Trophoblast cell (in vitro differentiated cells and primary cell): ENCODE measurements around the gene MRPS17.
A peak's percentile ranks its signal among the peaks of the same experiment; 100 is the strongest.

Experiments
- DNase-seq, 2 donors: peaks; one replicate each; pipeline ENCODE4 v3.0.0-alpha.2; 2016
- H2AFZ ChIP-seq: 2 replicates; pipeline ENCODE4 v1.6.1; 2013; ENCODE audit warnings: low read length, moderate library complexity, mild to moderate bottlenecking; ENCODE audit not compliant: insufficient read depth, poor library complexity
- H2AK5ac ChIP-seq: 2 replicates; pipeline ENCODE4 v1.6.1; 2013; ENCODE audit warnings: mild to moderate bottlenecking, low read length
- H2BK120ac ChIP-seq: 2 replicates; pipeline ENCODE4 v1.6.1; 2013; ENCODE audit warnings: low read length, mild to moderate bottlenecking, moderate library complexity; ENCODE audit not compliant: insufficient read depth, poor library complexity
- H2BK12ac ChIP-seq: 2 replicates; pipeline ENCODE4 v1.6.1; 2013; ENCODE audit warnings: mild to moderate bottlenecking, low read length, moderate library complexity
- H2BK5ac ChIP-seq: 2 replicates; pipeline ENCODE4 v1.6.1; 2013; ENCODE audit warnings: low read length, low read depth, moderate library complexity, mild to moderate bottlenecking; ENCODE audit not compliant: poor library complexity
- H3K14ac ChIP-seq: 2 replicates; pipeline ENCODE4 v1.6.1; 2013; ENCODE audit warnings: mild to moderate bottlenecking, low read length
- H3K18ac ChIP-seq: 2 replicates; pipeline ENCODE4 v1.6.1; 2013; ENCODE audit warnings: mild to moderate bottlenecking, low read length
- H3K23ac ChIP-seq: 2 replicates; pipeline ENCODE4 v1.6.1; 2013; ENCODE audit warnings: low read length
- H3K27ac ChIP-seq: 2 replicates; pipeline ENCODE4 v1.5.1; 2013; ENCODE audit warnings: low read depth, mild to moderate bottlenecking, inconsistent platforms, low read length, moderate library complexity
- H3K27me3 ChIP-seq: 2 replicates; pipeline ENCODE4 v1.6.1; 2013; ENCODE audit warnings: inconsistent platforms, mild to moderate bottlenecking, low read length, moderate library complexity; ENCODE audit not compliant: insufficient read depth
- H3K36me3 ChIP-seq, 2 experiments: 1 replicate in 1 of 2; 2 replicates in 1 of 2; pipeline ENCODE4 v1.6.1; 2013; ENCODE audit warnings: low read length in 2 of 2, mild to moderate bottlenecking in 2 of 2, moderate library complexity in 1 of 2; ENCODE audit not compliant: insufficient read depth in 2 of 2, control insufficient read depth in 1 of 2
- H3K4ac ChIP-seq: 2 replicates; pipeline ENCODE4 v1.6.1; 2013; ENCODE audit warnings: low read depth, mild to moderate bottlenecking, low read length, moderate library complexity
- H3K4me1 ChIP-seq, 2 experiments: 1 replicate in 1 of 2; 2 replicates in 1 of 2; pipeline ENCODE4 v1.6.1; 2013; ENCODE audit warnings: low read length in 2 of 2, mild to moderate bottlenecking in 2 of 2, moderate library complexity in 1 of 2; ENCODE audit not compliant: insufficient read depth in 2 of 2, control insufficient read depth in 1 of 2
- H3K4me2 ChIP-seq: 2 replicates; pipeline ENCODE4 v1.6.1; 2013; ENCODE audit warnings: inconsistent platforms, mild to moderate bottlenecking, low read length, moderate library complexity
- H3K4me3 ChIP-seq: 2 replicates; pipeline ENCODE4 v1.5.1; 2013; ENCODE audit warnings: mild to moderate bottlenecking, low read depth, low read length, inconsistent platforms
- H3K79me1 ChIP-seq: one replicate; pipeline ENCODE4 v1.6.1; 2013; ENCODE audit warnings: low read length
- H3K79me2 ChIP-seq: 2 replicates; pipeline ENCODE4 v1.6.1; 2013; ENCODE audit warnings: low read length, mild to moderate bottlenecking; ENCODE audit not compliant: control insufficient read depth, insufficient read depth, poor library complexity
- H3K9ac ChIP-seq: 2 replicates; pipeline ENCODE4 v1.6.1; 2013; ENCODE audit warnings: mild to moderate bottlenecking, low read length
- H3K9me3 ChIP-seq: 2 replicates; pipeline ENCODE4 v1.6.1; 2013; ENCODE audit warnings: low read depth, mild to moderate bottlenecking, control low read depth, inconsistent platforms, low read length; ENCODE audit not compliant: insufficient read depth
- H4K12ac ChIP-seq: 2 replicates; pipeline ENCODE4 v1.6.1; 2013; ENCODE audit warnings: low read depth, mild to moderate bottlenecking, low read length, moderate library complexity
- H4K8ac ChIP-seq: 2 replicates; pipeline ENCODE4 v1.6.1; 2013; ENCODE audit warnings: low read depth, mild to moderate bottlenecking, low read length, moderate library complexity
- H4K91ac ChIP-seq: one replicate; pipeline ENCODE4 v1.6.1; 2013; ENCODE audit warnings: low read depth, mild to moderate bottlenecking, low read length, moderate library complexity
- WGBS: extraction: QIAGEN DNeasy Blood & Tissue Kit; methylation state at CpG from one replicate; pipeline ENCODE4 v1.1.7; 2013; ENCODE audit warnings: missing lambda C conversion rate; ENCODE audit not compliant: insufficient read length, insufficient coverage; ENCODE audit errors: extremely low coverage; 5-methylcytosine and 5-hydroxymethylcytosine counted together

Gene MRPS17

DNA sequence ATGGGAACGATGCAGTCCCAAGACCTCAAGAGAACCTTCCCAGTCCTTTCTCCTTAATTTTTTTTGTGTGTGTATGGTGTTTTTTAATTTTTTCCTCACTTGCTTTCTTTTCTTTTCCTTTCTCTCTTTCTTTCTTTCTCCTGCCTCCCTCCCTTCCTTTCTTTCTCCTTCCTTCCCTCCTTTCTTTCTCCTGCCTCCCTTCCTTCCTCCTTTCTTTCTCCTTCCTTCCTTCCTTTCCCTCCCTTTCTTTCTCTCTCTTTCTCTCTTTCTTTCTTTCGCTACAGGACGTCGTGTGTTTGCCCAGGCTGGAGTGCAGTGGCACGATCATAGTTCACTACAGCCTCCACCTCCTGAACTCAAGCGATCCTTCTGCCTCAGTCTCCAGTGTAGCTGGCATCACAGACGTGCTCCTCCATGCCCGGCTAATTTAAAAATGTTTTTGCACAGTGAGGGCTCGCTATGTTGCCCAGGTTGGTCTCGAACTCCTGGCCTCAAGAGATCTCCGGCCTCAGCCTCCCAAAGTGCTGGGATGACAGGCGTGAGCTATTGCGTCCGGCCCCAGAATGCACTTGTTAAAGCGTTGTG, 12.0 kb downstream of the MRPS17 start:
- Histone ChIP-seq H3K23ac (no peak overlapping the region), H3K79me2 (peaks cover 6% of the 10 kb centered on the region), H3K18ac (no peak overlapping the region), H3K9me3 (no peaks in the 10 kb centered on the region), H2BK120ac (no peak overlapping the region), H3K14ac (no peak overlapping the region), H2BK12ac (no peak overlapping the region), H3K4me2 (peak overlapping the region; percentile 75), H3K36me3 (peaks cover 0 to 3% of the 10 kb centered on the region in 2 experiments), H2AFZ (no peak overlapping the region), H2BK5ac (no peak overlapping the region), H4K91ac (no peak overlapping the region), H4K8ac (peak overlapping the region; percentile 85), H3K9ac (peak overlapping the region; percentile 68), H2AK5ac (no peak overlapping the region), H4K12ac (no peak overlapping the region), H3K27me3 (no peaks in the 10 kb centered on the region), H3K4ac (no peak overlapping the region), H3K4me3 (no peak overlapping the region), H3K27ac (no peak overlapping the region), H3K4me1 (peaks cover 0 to 4% of the 10 kb centered on the region in 2 experiments), H3K79me1 (peaks cover 8% of the 10 kb centered on the region)
- DNase-seq, result no peak
- WGBS, result no CpG with 5 or more reads among the region's 15 CpGs

- Histone ChIP-seq H3K4me2 (peak within 1 kb of the TSS; percentile 75), H2AFZ (peak within 1 kb of the TSS; percentile 80), H3K79me2 (peaks cover 8% of the 10 kb centered on the region), H3K14ac (peak within 1 kb of the TSS; percentile 84), H2BK5ac (peak within 1 kb of the TSS; percentile 80), H3K9ac (peak within 1 kb of the TSS; percentile 93), H3K4ac (peak within 1 kb of the TSS; percentile 77), H4K91ac (peak within 1 kb of the TSS; percentile 97), H3K36me3 (peaks cover 0 to 4% of the 10 kb centered on the region in 2 experiments), H2BK12ac (no peak within 1 kb of the TSS), H3K4me1 (peaks cover 0 to 8% of the 10 kb centered on the region in 2 experiments), H4K8ac (peak within 1 kb of the TSS; percentile 97), H4K12ac (peak within 1 kb of the TSS; percentile 92), H3K23ac (no peak within 1 kb of the TSS), H3K4me3 (peak within 1 kb of the TSS; percentile 89), H3K79me1 (peaks cover 8% of the 10 kb centered on the region), H3K18ac (peak within 1 kb of the TSS; percentile 87), H3K9me3 (no peaks in the 10 kb centered on the region), H2BK120ac (peak within 1 kb of the TSS; percentile 90), H2AK5ac (no peak within 1 kb of the TSS), H3K27ac (peak within 1 kb of the TSS; percentile 86), H3K27me3 (no peaks in the 10 kb centered on the region)
- DNase-seq, result peak; percentile 80 to 89
- WGBS, result no CpG with 5 or more reads among the region's 105 CpGs
These were observed 12.8 kb downstream of the MRPS17 start, which contains the start of gene NIPSNAP2 for GRCh38 chr7:55964261-55965099. TSS of gene NIPSNAP2 (plus strand) at chr7:55964585. CDS start at chr7:55964610, 25 bp downstream.

DNA sequence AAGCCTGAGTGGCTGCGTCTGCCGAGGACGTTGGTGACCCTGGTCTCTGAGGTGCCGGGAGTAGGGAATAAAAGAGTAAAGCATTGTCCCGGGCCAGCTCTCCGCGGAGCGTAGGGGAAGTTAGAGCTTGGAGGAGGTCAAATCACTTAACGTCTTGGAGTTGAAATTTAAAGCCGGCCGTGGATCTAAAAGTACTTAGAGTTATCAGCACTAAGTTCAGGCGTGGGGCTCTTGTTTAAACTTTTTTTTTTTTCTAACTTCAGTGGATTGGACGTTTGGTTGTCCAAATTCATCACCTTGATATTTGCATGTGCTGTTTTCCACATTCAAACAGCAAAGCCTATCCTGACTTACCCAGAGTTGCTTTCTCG, 13.4 kb downstream of the MRPS17 start:
- H2BK12ac ChIP-seq, result no peak overlapping the region
- H2BK120ac ChIP-seq, result peak overlapping the region; percentile 41
- peaks cover 2 to 6% of the 10 kb centered on the region in 2 experiments for H3K36me3 ChIP-seq
- no peaks in the 10 kb centered on the region for H3K27me3 ChIP-seq
- peak overlapping the region; percentile 64 for H3K14ac ChIP-seq
- H2BK5ac ChIP-seq, result peak overlapping the region; percentile 58
- H3K4me3 ChIP-seq, result peak overlapping the region; percentile 89
- peak overlapping the region; percentile 76 for H4K8ac ChIP-seq
- peak overlapping the region; percentile 70 for H3K9ac ChIP-seq
- no peaks in the 10 kb centered on the region for H3K9me3 ChIP-seq
- peaks cover 8% of the 10 kb centered on the region for H3K79me2 ChIP-seq
- peak overlapping the region; percentile 49 for H3K27ac ChIP-seq
- H2AFZ ChIP-seq, result peak overlapping the region; percentile 17
- H3K79me1 ChIP-seq, result peaks cover 8% of the 10 kb centered on the region
- H3K18ac ChIP-seq, result peak overlapping the region; percentile 49
- H3K4me1 ChIP-seq, result peaks cover 0 to 8% of the 10 kb centered on the region in 2 experiments
- no CpG with 5 or more reads among the region's 14 CpGs for WGBS
- H4K91ac ChIP-seq, result no peak overlapping the region
- peak overlapping the region; percentile 55 for H3K4me2 ChIP-seq
- H3K23ac ChIP-seq, result no peak overlapping the region
- H2AK5ac ChIP-seq, result no peak overlapping the region
- peak overlapping the region; percentile 77 for H3K4ac ChIP-seq
- peak overlapping the region; percentile 89 for H4K12ac ChIP-seq
- no peak for DNase-seq

- no peak overlapping the region for H2BK12ac ChIP-seq
- no peak for DNase-seq
- no CpG with 5 or more reads among the region's 13 CpGs for WGBS
These were observed 14.2 kb downstream of the MRPS17 start for GRCh38 chr7:55965805-55966421.

More at GRCh38 chr7:55965805-55966421, 14.2 kb downstream of the MRPS17 start:
- Histone ChIP-seq H3K9me3 (no peaks in the 10 kb centered on the region), H4K12ac (no peak overlapping the region), H3K27me3 (no peaks in the 10 kb centered on the region), H3K27ac (no peak overlapping the region), H2AK5ac (no peak overlapping the region), H3K4ac (no peak overlapping the region), H3K23ac (no peak overlapping the region), H3K79me1 (peaks cover 8% of the 10 kb centered on the region), H4K8ac (no peak overlapping the region), H3K79me2 (peaks cover 8% of the 10 kb centered on the region), H2BK5ac (no peak overlapping the region), H4K91ac (no peak overlapping the region), H3K4me1 (peaks cover 0 to 8% of the 10 kb centered on the region in 2 experiments), H3K14ac (no peak overlapping the region), H3K9ac (no peak overlapping the region), H3K18ac (no peak overlapping the region), H2BK120ac (no peak overlapping the region), H3K36me3 (peaks cover 2 to 6% of the 10 kb centered on the region in 2 experiments), H3K4me3 (no peak overlapping the region), H2AFZ (no peak overlapping the region), H3K4me2 (no peak overlapping the region)
